Gastroesophageal sphincter (tissue), 3 donors: ENCODE measurements around the gene TMEM178A.

Source experiments
- EP300 ChIP-seq: sonication (generic); formaldehyde crosslinking; IDR thresholded peaks from one replicate; pipeline ENCODE4 v1.6.1; 2017; ENCODE audit warnings: antibody characterized with exemption, mild to moderate bottlenecking
- POLR2A ChIP-seq, 2 donors: fragments of 450-650 bp; IDR thresholded peaks; one replicate each; pipeline ENCODE4 v1.6.1; 2017; ENCODE audit warnings: antibody characterized with exemption in 2 of 2, mild to moderate bottlenecking in 2 of 2, moderate library complexity in 1 of 2
- POLR2AphosphoS5 ChIP-seq: sonication (generic); formaldehyde crosslinking; IDR thresholded peaks from one replicate; pipeline ENCODE4 v1.6.1; 2017; ENCODE audit warnings: antibody characterized with exemption
- TF ChIP-seq, protein P1 (sequence below), 4 experiments: fragments of 200-600 bp in 2 of 4; fragments of 450-650 bp in 2 of 4; sonication (generic) in 1 of 4; IDR thresholded peaks; one replicate each; pipeline ENCODE4 v1.5.1; 2017 to 2019; ENCODE audit warnings: antibody characterized with exemption in 4 of 4, mild to moderate bottlenecking in 2 of 4, moderate library complexity in 2 of 4

DNA sequence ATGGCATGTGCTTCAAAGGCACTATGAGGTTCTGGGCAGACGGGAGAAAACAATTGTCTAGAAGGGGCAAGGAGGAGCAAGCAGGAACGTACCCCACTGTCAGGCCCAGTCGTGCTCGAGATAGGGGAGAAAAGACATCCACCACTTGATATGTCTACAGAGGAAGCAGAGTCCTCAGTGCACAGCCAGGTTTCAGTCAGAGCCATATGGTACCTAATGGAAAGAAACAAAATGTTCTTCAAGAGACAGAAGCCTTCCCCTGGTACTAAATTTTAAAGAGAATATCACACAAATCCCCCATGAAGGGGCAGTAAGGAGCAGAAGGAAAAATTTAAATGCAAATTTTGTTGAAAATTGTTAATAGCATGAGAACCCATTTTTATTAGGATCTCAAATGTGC, 91.4 kb downstream of the TMEM178A start:
- TF ChIP-seq, protein P1, sequence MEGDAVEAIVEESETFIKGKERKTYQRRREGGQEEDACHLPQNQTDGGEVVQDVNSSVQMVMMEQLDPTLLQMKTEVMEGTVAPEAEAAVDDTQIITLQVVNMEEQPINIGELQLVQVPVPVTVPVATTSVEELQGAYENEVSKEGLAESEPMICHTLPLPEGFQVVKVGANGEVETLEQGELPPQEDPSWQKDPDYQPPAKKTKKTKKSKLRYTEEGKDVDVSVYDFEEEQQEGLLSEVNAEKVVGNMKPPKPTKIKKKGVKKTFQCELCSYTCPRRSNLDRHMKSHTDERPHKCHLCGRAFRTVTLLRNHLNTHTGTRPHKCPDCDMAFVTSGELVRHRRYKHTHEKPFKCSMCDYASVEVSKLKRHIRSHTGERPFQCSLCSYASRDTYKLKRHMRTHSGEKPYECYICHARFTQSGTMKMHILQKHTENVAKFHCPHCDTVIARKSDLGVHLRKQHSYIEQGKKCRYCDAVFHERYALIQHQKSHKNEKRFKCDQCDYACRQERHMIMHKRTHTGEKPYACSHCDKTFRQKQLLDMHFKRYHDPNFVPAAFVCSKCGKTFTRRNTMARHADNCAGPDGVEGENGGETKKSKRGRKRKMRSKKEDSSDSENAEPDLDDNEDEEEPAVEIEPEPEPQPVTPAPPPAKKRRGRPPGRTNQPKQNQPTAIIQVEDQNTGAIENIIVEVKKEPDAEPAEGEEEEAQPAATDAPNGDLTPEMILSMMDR (IDR thresholded peaks at IDR 0.05), result no peak
- TF ChIP-seq POLR2A (IDR thresholded peaks at IDR 0.05) (no peak), POLR2AphosphoS5 (no peak), EP300 (no peak)
